ENCODE data around the gene PTCD3.

The PTCD3 gene

DNA sequence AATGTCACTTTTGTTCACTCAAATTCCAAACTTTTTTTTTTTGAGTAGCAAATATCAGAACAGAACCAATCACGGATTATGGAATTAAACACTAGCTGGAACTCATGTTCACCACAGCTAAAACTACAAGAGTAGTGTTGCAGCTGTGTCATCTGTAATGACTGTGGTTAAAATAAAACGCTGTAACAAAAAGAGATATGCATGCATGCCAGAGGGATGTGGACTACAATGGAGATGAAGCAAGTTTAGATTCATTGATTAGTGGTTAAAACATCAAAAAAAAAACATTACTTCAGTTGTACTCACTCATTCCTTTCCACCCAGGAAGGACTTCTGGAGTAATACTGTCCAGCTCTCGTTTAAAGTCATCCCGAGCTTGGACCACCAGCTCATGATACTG, 52.3 kb downstream of the PTCD3 start:
- peaks cover 31% of the 10 kb centered on the region for H3K36me3 ChIP-seq (ENCODE audit: insufficient read depth, low read length)
- H3K4me1 ChIP-seq (ENCODE audit: insufficient read depth, low read length): no peaks in the 10 kb centered on the region
- no peak overlapping the region for H3K9ac ChIP-seq (ENCODE audit: low read length)
- no peak overlapping the region for H3K27ac ChIP-seq (ENCODE audit: low read depth, low read length)
- H3K27me3 ChIP-seq (ENCODE audit: control insufficient read depth in 1 of 2, insufficient read depth in 2 of 2, low read length in 2 of 2): no peaks in the 10 kb centered on the region
- no peaks in the 10 kb centered on the region for H3K9me3 ChIP-seq (ENCODE audit: low read length)
- H3K4me3 ChIP-seq (ENCODE audit: low read depth in 1 of 2, low read length in 2 of 2): no peak overlapping the region

- H3K9me3 ChIP-seq (ENCODE audit: low read length): no peaks in the 10 kb centered on the region
- H3K4me1 ChIP-seq (ENCODE audit: insufficient read depth, low read length): no peaks in the 10 kb centered on the region
- no peak overlapping the region for H3K9ac ChIP-seq (ENCODE audit: low read length)
- no peak overlapping the region for H3K4me3 ChIP-seq (ENCODE audit: low read depth in 1 of 2, low read length in 2 of 2)
- H3K36me3 ChIP-seq (ENCODE audit: insufficient read depth, low read length): peaks cover 45% of the 10 kb centered on the region
- no peak overlapping the region for H3K27ac ChIP-seq (ENCODE audit: low read depth, low read length)
- no peaks in the 10 kb centered on the region for H3K27me3 ChIP-seq (ENCODE audit: control insufficient read depth in 1 of 2, insufficient read depth in 2 of 2, low read length in 2 of 2)
Measured at GRCh38 chr2:86160156-86160952, 54.3 kb downstream of the PTCD3 start.

GRCh38 chr2:86170449-86170848, 64.4 kb downstream of the PTCD3 start:
- no peak overlapping the region for H3K4me3 ChIP-seq (ENCODE audit: low read depth in 1 of 2, low read length in 2 of 2)
- H3K27me3 ChIP-seq (ENCODE audit: control insufficient read depth in 1 of 2, insufficient read depth in 2 of 2, low read length in 2 of 2): no peaks in the 10 kb centered on the region
- H3K4me1 ChIP-seq (ENCODE audit: insufficient read depth, low read length): no peaks in the 10 kb centered on the region
- no peaks in the 10 kb centered on the region for H3K9me3 ChIP-seq (ENCODE audit: low read length)
- H3K9ac ChIP-seq (ENCODE audit: low read length): no peak overlapping the region
- H3K36me3 ChIP-seq (ENCODE audit: insufficient read depth, low read length): peaks cover 43% of the 10 kb centered on the region
- H3K27ac ChIP-seq (ENCODE audit: low read depth, low read length): no peak overlapping the region

DNA sequence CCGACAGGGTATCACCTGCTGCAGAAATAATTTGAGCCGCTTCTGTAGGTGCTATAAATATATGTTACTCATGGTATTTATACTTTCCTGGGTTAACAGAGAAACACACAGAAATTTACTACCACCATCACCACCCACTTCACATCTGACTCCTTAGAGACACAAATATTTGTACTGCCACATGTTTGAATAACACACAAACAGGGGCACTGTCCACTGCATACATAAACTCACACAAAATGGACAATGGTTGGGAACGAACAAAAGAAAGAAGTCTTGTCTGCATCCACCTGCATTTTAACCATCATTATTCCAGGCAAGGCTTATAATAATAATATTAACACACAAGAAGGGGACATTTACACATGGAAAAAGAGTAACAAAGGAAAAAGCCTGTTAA, 65.3 kb downstream of the PTCD3 start:
- Histone ChIP-seq H3K4me3 (ENCODE audit: low read depth in 1 of 2, low read length in 2 of 2) (no peak overlapping the region), H3K9me3 (ENCODE audit: low read length) (no peaks in the 10 kb centered on the region), H3K9ac (ENCODE audit: low read length) (no peak overlapping the region), H3K4me1 (ENCODE audit: insufficient read depth, low read length) (no peaks in the 10 kb centered on the region), H3K27me3 (ENCODE audit: control insufficient read depth in 1 of 2, insufficient read depth in 2 of 2, low read length in 2 of 2) (no peaks in the 10 kb centered on the region), H3K27ac (ENCODE audit: low read depth, low read length) (no peak overlapping the region), H3K36me3 (ENCODE audit: insufficient read depth, low read length) (peaks cover 36% of the 10 kb centered on the region)

DNA sequence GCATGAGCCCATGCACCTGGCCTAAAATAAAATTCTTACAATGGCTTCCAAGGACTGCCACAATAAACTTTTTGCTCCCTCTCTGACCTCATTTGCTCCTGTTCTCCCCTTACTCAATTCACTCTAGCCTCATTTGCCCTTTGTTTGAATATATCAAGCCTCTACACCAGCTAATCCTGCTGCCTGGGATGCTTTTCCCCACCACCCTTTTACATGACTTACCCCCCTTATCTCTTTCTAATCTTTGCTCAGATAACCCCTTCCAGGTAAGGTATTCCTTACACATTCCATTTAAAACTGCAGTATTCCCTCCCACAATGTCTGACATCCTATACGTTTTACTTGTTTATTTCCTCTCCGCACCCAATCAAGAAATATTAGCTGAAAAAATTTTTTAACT, 66.6 kb downstream of the PTCD3 start:
- Histone ChIP-seq H3K9ac (ENCODE audit: low read length) (no peak overlapping the region), H3K4me3 (ENCODE audit: low read depth in 1 of 2, low read length in 2 of 2) (no peak overlapping the region), H3K4me1 (ENCODE audit: insufficient read depth, low read length) (no peaks in the 10 kb centered on the region), H3K27ac (ENCODE audit: low read depth, low read length) (no peak overlapping the region), H3K36me3 (ENCODE audit: insufficient read depth, low read length) (peaks cover 40% of the 10 kb centered on the region), H3K9me3 (ENCODE audit: low read length) (no peaks in the 10 kb centered on the region), H3K27me3 (ENCODE audit: control insufficient read depth in 1 of 2, insufficient read depth in 2 of 2, low read length in 2 of 2) (no peaks in the 10 kb centered on the region)

DNA sequence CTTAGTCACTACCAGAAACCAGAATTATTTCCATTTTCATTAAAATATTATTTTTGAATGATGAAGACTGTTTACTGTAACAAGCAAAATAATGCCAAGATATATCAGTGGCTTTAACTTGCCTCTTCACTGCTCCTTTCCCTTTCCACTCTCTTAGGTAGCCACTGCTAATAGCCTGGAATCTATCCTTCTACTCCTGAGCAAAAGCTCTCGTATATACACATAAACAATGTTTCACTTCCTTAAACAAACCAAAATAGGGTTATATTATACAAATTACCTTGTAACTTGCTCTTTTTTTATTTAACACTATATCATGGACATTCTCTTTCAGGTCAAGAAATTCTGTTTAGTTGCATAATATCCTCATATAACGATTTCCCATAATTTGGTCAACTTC, 68.4 kb downstream of the PTCD3 start:
- peaks cover 38% of the 10 kb centered on the region for H3K36me3 ChIP-seq (ENCODE audit: insufficient read depth, low read length)
- H3K9ac ChIP-seq (ENCODE audit: low read length): no peak overlapping the region
- H3K27ac ChIP-seq (ENCODE audit: low read depth, low read length): no peak overlapping the region
- H3K4me1 ChIP-seq (ENCODE audit: insufficient read depth, low read length): no peaks in the 10 kb centered on the region
- H3K27me3 ChIP-seq (ENCODE audit: control insufficient read depth in 1 of 2, insufficient read depth in 2 of 2, low read length in 2 of 2): no peaks in the 10 kb centered on the region
- no peak overlapping the region for H3K4me3 ChIP-seq (ENCODE audit: low read depth in 1 of 2, low read length in 2 of 2)
- no peaks in the 10 kb centered on the region for H3K9me3 ChIP-seq (ENCODE audit: low read length)

GRCh38 chr2:86175828-86176227, 69.8 kb downstream of the PTCD3 start:
- Histone ChIP-seq H3K9ac (ENCODE audit: low read length) (no peak overlapping the region), H3K36me3 (ENCODE audit: insufficient read depth, low read length) (peaks cover 31% of the 10 kb centered on the region), H3K4me3 (ENCODE audit: low read depth in 1 of 2, low read length in 2 of 2) (no peak overlapping the region), H3K27ac (ENCODE audit: low read depth, low read length) (no peak overlapping the region), H3K27me3 (ENCODE audit: control insufficient read depth in 1 of 2, insufficient read depth in 2 of 2, low read length in 2 of 2) (no peaks in the 10 kb centered on the region), H3K4me1 (ENCODE audit: insufficient read depth, low read length) (no peaks in the 10 kb centered on the region), H3K9me3 (ENCODE audit: low read length) (no peaks in the 10 kb centered on the region)

DNA sequence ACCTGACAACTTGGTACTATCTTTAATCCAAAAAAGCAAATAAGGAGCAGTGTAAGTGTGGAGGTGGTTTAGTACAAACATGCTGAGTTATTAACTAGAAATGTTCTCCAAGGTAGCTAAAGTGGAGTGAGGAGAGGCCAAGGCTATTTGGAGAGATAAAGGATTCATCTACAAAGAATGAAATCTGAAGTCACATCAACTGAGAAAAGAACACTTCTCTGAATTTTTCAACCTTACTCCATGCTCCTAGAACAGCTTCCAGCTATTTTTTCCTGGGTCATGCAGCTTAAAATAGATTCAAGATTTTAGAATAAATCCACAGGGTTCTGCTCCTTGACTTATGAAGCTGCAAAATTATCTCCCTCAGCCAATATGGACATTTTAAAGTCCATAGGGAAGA, 70.6 kb downstream of the PTCD3 start:
- H3K36me3 ChIP-seq (ENCODE audit: insufficient read depth, low read length): peaks cover 29% of the 10 kb centered on the region
- no peaks in the 10 kb centered on the region for H3K4me1 ChIP-seq (ENCODE audit: insufficient read depth, low read length)
- no peak overlapping the region for H3K9ac ChIP-seq (ENCODE audit: low read length)
- no peak overlapping the region for H3K4me3 ChIP-seq (ENCODE audit: low read depth in 1 of 2, low read length in 2 of 2)
- no peak overlapping the region for H3K27ac ChIP-seq (ENCODE audit: low read depth, low read length)
- no peaks in the 10 kb centered on the region for H3K9me3 ChIP-seq (ENCODE audit: low read length)
- no peaks in the 10 kb centered on the region for H3K27me3 ChIP-seq (ENCODE audit: control insufficient read depth in 1 of 2, insufficient read depth in 2 of 2, low read length in 2 of 2)

DNA sequence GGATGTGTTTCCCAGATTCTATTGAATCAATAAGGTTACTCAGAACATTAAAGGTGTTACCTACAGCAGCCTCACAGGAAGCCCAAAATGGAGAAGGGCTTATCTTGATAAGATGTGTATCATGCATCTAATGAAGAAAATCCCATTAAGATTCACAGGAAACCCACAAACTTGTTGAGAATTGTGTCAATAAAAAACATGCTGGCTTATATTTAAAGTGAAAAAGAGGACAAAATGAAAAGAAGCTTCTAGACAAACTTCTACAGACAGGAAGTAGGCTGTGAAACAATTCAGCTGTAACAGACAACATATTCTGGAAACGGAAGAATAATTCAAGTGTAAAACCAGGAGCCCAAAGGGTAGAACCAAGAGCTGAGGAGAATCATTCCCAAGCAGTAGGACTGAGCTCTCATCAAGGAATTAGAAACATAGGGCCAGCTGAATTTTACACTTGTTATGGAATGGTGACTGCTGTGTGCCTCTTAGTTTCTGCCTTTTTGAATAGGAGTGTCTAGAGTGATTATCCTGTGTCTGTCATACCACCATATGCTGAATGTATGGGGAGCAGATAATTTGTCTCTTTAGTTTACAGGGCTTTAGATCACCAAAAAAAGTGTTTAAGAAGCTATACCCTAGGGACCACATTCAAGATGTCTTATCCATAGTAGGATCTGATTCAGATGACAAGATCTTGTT, 79.6 kb downstream of the PTCD3 start:
- H3K9ac ChIP-seq (ENCODE audit: low read length): no peak overlapping the region
- H3K4me1 ChIP-seq (ENCODE audit: insufficient read depth, low read length): peaks cover 25% of the 10 kb centered on the region
- no peak overlapping the region for H3K4me3 ChIP-seq (ENCODE audit: low read depth in 1 of 2, low read length in 2 of 2)
- no peaks in the 10 kb centered on the region for H3K27me3 ChIP-seq (ENCODE audit: control insufficient read depth in 1 of 2, insufficient read depth in 2 of 2, low read length in 2 of 2)
- no peaks in the 10 kb centered on the region for H3K9me3 ChIP-seq (ENCODE audit: low read length)
- no peak overlapping the region for H3K27ac ChIP-seq (ENCODE audit: low read depth, low read length)
- peaks cover 5% of the 10 kb centered on the region for H3K36me3 ChIP-seq (ENCODE audit: insufficient read depth, low read length)

GRCh38 chr2:86186431-86186830, 80.4 kb downstream of the PTCD3 start:
- Histone ChIP-seq H3K4me1 (ENCODE audit: insufficient read depth, low read length) (peaks cover 25% of the 10 kb centered on the region), H3K27me3 (ENCODE audit: control insufficient read depth in 1 of 2, insufficient read depth in 2 of 2, low read length in 2 of 2) (no peaks in the 10 kb centered on the region), H3K36me3 (ENCODE audit: insufficient read depth, low read length) (no peaks in the 10 kb centered on the region), H3K9me3 (ENCODE audit: low read length) (no peaks in the 10 kb centered on the region), H3K4me3 (ENCODE audit: low read depth in 1 of 2, low read length in 2 of 2) (no peak overlapping the region), H3K27ac (ENCODE audit: low read depth, low read length) (no peak overlapping the region), H3K9ac (ENCODE audit: low read length) (no peak overlapping the region)

GRCh38 chr2:86189782-86190416, 83.9 kb downstream of the PTCD3 start:
- Histone ChIP-seq H3K9me3 (ENCODE audit: low read length) (no peaks in the 10 kb centered on the region), H3K36me3 (ENCODE audit: insufficient read depth, low read length) (peaks cover 4% of the 10 kb centered on the region), H3K4me1 (ENCODE audit: insufficient read depth, low read length) (peaks cover 43% of the 10 kb centered on the region), H3K9ac (ENCODE audit: low read length) (no peak overlapping the region), H3K27me3 (ENCODE audit: control insufficient read depth in 1 of 2, insufficient read depth in 2 of 2, low read length in 2 of 2) (no peaks in the 10 kb centered on the region), H3K4me3 (ENCODE audit: low read depth in 1 of 2, low read length in 2 of 2) (no peak overlapping the region), H3K27ac (ENCODE audit: low read depth, low read length) (no peak overlapping the region)
